ENCODE results near the gene CHSY1. TPM values are rescaled to one million over a fixed set of nuclear protein-coding genes. Genes with fewer than 3 reads are reported as not detected.

CHSY1 gene
- total RNA-seq, 1 donor from 2014 or later: 28.0 TPM

GRCh38 chr15:101150723-101151040 is 101.2 kb downstream of the CHSY1 start:
- DNase-seq (ENCODE audit: extremely low spot score in 2 of 2): no peak
- Histone ChIP-seq H3K4me1 (no peaks in the 10 kb centered on the region), H3K36me3 (no peaks in the 10 kb centered on the region), H3K27me3 (no peaks in the 10 kb centered on the region), H3K27ac (no peak overlapping the region), H3K4me3 (no peak overlapping the region), H3K9me3 (no peaks in the 10 kb centered on the region)
- TF ChIP-seq POLR2AphosphoS5 (IDR thresholded peaks at IDR 0.05; ENCODE audit: insufficient read depth in 1 of 2, low read depth in 1 of 2): no peak
- no peak for TF ChIP-seq CTCF (IDR thresholded peaks at IDR 0.05)
- TF ChIP-seq POLR2A (IDR thresholded peaks at IDR 0.05): no peak
- intact Hi-C loops (cut with DNase I): no loop called here

- H3K4me1 ChIP-seq: no peaks in the 10 kb centered on the region
- intact Hi-C loops (cut with DNase I): no loop called here
- no peak for DNase-seq (ENCODE audit: extremely low spot score in 2 of 2)
- no peaks in the 10 kb centered on the region for H3K9me3 ChIP-seq
- no peak overlapping the region for H3K4me3 ChIP-seq
- no peak for TF ChIP-seq POLR2A (IDR thresholded peaks at IDR 0.05)
- TF ChIP-seq POLR2AphosphoS5 (IDR thresholded peaks at IDR 0.05; ENCODE audit: insufficient read depth in 1 of 2, low read depth in 1 of 2): no peak
- TF ChIP-seq CTCF (IDR thresholded peaks at IDR 0.05): no peak
- no peak overlapping the region for H3K27ac ChIP-seq
- H3K27me3 ChIP-seq: no peaks in the 10 kb centered on the region
- no peaks in the 10 kb centered on the region for H3K36me3 ChIP-seq
Observed at GRCh38 chr15:101149864-101150722, 101.8 kb downstream of the CHSY1 start.

GRCh38 chr15:101148881-101149664 is 102.8 kb downstream of the CHSY1 start:
- no peak for DNase-seq (ENCODE audit: extremely low spot score in 2 of 2)
- intact Hi-C loops (cut with DNase I): no loop called here
- no peak for TF ChIP-seq POLR2AphosphoS5 (IDR thresholded peaks at IDR 0.05; ENCODE audit: insufficient read depth in 1 of 2, low read depth in 1 of 2)
- no peak for TF ChIP-seq CTCF (IDR thresholded peaks at IDR 0.05)
- no peak for TF ChIP-seq POLR2A (IDR thresholded peaks at IDR 0.05)
- H3K9me3 ChIP-seq: no peaks in the 10 kb centered on the region
- no peaks in the 10 kb centered on the region for H3K36me3 ChIP-seq
- no peaks in the 10 kb centered on the region for H3K4me1 ChIP-seq
- H3K27me3 ChIP-seq: no peaks in the 10 kb centered on the region
- no peak overlapping the region for H3K4me3 ChIP-seq
- no peak overlapping the region for H3K27ac ChIP-seq

- Histone ChIP-seq H3K9me3 (no peaks in the 10 kb centered on the region), H3K4me1 (no peaks in the 10 kb centered on the region), H3K36me3 (no peaks in the 10 kb centered on the region), H3K27ac (no peak overlapping the region), H3K4me3 (no peak overlapping the region), H3K27me3 (no peaks in the 10 kb centered on the region)
- intact Hi-C loops (cut with DNase I): no loop called here
- no peak for TF ChIP-seq POLR2AphosphoS5 (IDR thresholded peaks at IDR 0.05; ENCODE audit: insufficient read depth in 1 of 2, low read depth in 1 of 2)
- TF ChIP-seq POLR2A (IDR thresholded peaks at IDR 0.05): no peak
- TF ChIP-seq CTCF (IDR thresholded peaks at IDR 0.05): no peak
- no peak for DNase-seq (ENCODE audit: extremely low spot score in 2 of 2)
Observed at GRCh38 chr15:101148166-101148880, 103.5 kb downstream of the CHSY1 start.
